OCI-LY7 (cell line): ENCODE data around the gene GABARAPL2. TPM values are rescaled to one million over a fixed set of nuclear protein-coding genes. Genes with fewer than 3 reads are reported as not detected.

Source experiments
- BruUV-seq: library from RNA; stranded (reverse); fragments of 400-500 nt; replicated peaks from 2 replicates; lab custom pipeline; 2021; lab: Mats Ljungman, UMichigan
- CTCF ChIA-PET: fragments of 300-600 bp; sonication (Branson Sonifier 250); formaldehyde crosslinking; loops from one replicate; lab custom pipeline; 2022; ENCODE audit warnings: antibody characterized with exemption; ENCODE audit not compliant: unreplicated experiment; lab: Charles Lee
- POLR2A ChIA-PET: fragments of 300-600 bp; sonication (Branson Sonifier 250); formaldehyde crosslinking; loops from one replicate; lab custom pipeline; 2022; ENCODE audit warnings: antibody characterized with exemption; lab: Charles Lee
- DNase-seq: peaks from one replicate; pipeline ENCODE4 v3.0.0-alpha.2; 2015; ENCODE audit warnings: low spot score
- H2AFZ ChIP-seq: fragments of 200-600 bp; sonication (generic), shearing (Covaris generic); 2 replicates; pipeline ENCODE4 v1.6.1; 2014; ENCODE audit warnings: mild to moderate bottlenecking, antibody characterized with exemption, low read length, moderate library complexity
- H3K27ac ChIP-seq: fragments of 200-600 bp; sonication (generic); 2 replicates; pipeline ENCODE4 v1.5.1; 2014; ENCODE audit warnings: mixed run types, low read depth, mild to moderate bottlenecking, moderate library complexity, low read length, inconsistent platforms; ENCODE audit not compliant: poor library complexity, severe bottlenecking
- H3K36me3 ChIP-seq: fragments of 200-600 bp; sonication (generic); 2 replicates; pipeline ENCODE4 v1.6.1; 2014; ENCODE audit warnings: mild to moderate bottlenecking, antibody characterized with exemption, low read length, moderate library complexity, mixed read lengths; ENCODE audit not compliant: insufficient read depth
- H3K4me1 ChIP-seq: fragments of 200-600 bp; sonication (generic); 2 replicates; pipeline ENCODE4 v1.5.1; 2014; ENCODE audit warnings: mild to moderate bottlenecking, low read length; ENCODE audit not compliant: insufficient read depth, poor library complexity, severe bottlenecking
- H3K4me2 ChIP-seq: fragments of 200-600 bp; sonication (generic); 2 replicates; pipeline ENCODE4 v1.6.1; 2014; ENCODE audit warnings: mild to moderate bottlenecking, low read length
- H3K4me3 ChIP-seq: fragments of 200-600 bp; sonication (generic); 2 replicates; pipeline ENCODE4 v1.5.1; 2014; ENCODE audit warnings: mild to moderate bottlenecking, low read depth, low read length; ENCODE audit not compliant: poor library complexity, severe bottlenecking
- H3K79me2 ChIP-seq: fragments of 200-600 bp; sonication (generic); 2 replicates; pipeline ENCODE4 v1.6.1; 2016; ENCODE audit warnings: low read depth, mild to moderate bottlenecking, low read length, moderate library complexity, mixed read lengths; ENCODE audit not compliant: insufficient read depth
- H3K9me2 ChIP-seq: fragments of 200-600 bp; sonication (generic); 2 replicates; pipeline ENCODE4 v1.6.1; 2016; ENCODE audit warnings: mild to moderate bottlenecking, low read length, mixed read lengths; ENCODE audit not compliant: insufficient read depth
- H3K9me3 ChIP-seq: fragments of 200-600 bp; sonication (generic); 2 replicates; pipeline ENCODE4 v1.6.1; 2014; ENCODE audit warnings: mild to moderate bottlenecking, mixed run types, low read length, mixed read lengths
- H4K20me1 ChIP-seq: fragments of 200-600 bp; sonication (generic); 2 replicates; pipeline ENCODE4 v1.6.1; 2014; ENCODE audit warnings: mild to moderate bottlenecking, antibody characterized with exemption, low read length, moderate library complexity, mixed read lengths; ENCODE audit not compliant: insufficient read depth
- EZH2phosphoT487 ChIP-seq: fragments of 200-600 bp; sonication (generic); IDR thresholded peaks from 2 replicates; pipeline ENCODE4 v1.6.1; 2018; ENCODE audit warnings: low read depth, borderline replicate concordance, mild to moderate bottlenecking, mixed run types, antibody characterized with exemption, low read length, moderate library complexity, mixed read lengths
- intact Hi-C: fragments of 100-400 bp; cut with micrococcal nuclease; formaldehyde crosslinking; loops from one replicate; pipeline ENCODE4 v1.10.0; 2022; ENCODE audit not compliant: unreplicated experiment
- total RNA-seq, 2 experiments: library from RNA; depleted of rRNA in 1 of 2; stranded (reverse); fragments of >200 nt in 1 of 2; shearing (Covaris generic) in 1 of 2; gene quantifications; 2 replicates each; pipeline ENCODE4 v1.2.3, GENCODE V29; 2014 to 2022
- TF ChIP-seq, protein P1 (sequence below): fragments of 200-600 bp; sonication (generic); conservative IDR thresholded peaks from 2 replicates; pipeline ENCODE4 v1.5.1; 2014; ENCODE audit warnings: mild to moderate bottlenecking, antibody characterized with exemption, low read length, moderate library complexity, mixed read lengths

Gene GABARAPL2
- total RNA-seq, 2 experiments from 2014 or later, result 57.7 to 93.5 TPM

DNA sequence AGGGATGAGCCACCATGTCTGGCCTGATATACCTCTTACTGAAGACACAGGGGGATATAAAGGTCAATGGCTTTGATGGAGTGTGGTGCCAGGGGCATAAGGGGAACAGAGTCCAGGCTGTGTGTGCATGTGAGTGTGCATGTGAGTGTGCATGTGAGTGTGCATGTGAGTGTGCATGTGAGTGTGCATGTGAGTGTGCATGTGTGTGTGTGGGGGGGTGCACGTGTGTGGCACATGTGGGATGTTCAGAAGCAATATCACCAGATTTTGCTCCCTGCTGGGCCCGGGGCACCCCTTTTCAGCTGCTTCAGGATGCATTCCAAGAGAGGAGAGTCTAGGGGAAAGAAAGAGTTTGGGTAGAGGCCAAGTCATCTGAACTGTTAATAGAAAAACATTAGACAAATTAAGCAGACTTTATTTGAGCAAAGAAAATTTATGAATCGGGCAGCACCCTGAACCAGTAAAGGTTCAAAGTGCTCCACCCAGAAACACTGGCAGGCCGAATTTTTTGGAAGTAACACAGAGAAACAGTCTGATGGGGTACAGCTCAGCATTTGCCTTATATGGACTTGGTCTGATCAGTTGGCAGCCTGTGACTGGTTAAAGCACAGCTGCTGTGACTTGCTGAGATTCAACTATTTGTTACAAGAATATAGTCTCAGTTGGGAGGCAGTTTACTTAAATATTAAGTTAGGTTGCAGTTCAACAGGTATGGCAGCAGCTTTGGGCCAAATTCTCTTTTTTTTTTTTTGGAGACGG is 40.0 kb upstream of the GABARAPL2 start:
- Histone ChIP-seq H3K27ac (no peak overlapping the region), H2AFZ (no peak overlapping the region), H3K4me2 (no peak overlapping the region), H3K9me3 (no peaks in the 10 kb centered on the region), H4K20me1 (no peaks in the 10 kb centered on the region), H3K79me2 (no peaks in the 10 kb centered on the region), H3K4me1 (no peaks in the 10 kb centered on the region), H3K36me3 (no peaks in the 10 kb centered on the region), H3K4me3 (no peak overlapping the region), H3K9me2 (no peaks in the 10 kb centered on the region)
- intact Hi-C loops, result no loop called here
- CTCF ChIA-PET, result interaction anchor here (0.9 kb wide), 1 partner anchor 9 kb away, joined by 5 read pairs; no protein-coding TSS in a partner anchor
- DNase-seq, result no peak
- POLR2A ChIA-PET, result interaction anchor here (0.6 kb wide), 1 partner anchor 9 kb away, joined by 4 read pairs; no protein-coding TSS in a partner anchor
- no TSS peak for BruUV-seq
- TF ChIP-seq, protein P1, sequence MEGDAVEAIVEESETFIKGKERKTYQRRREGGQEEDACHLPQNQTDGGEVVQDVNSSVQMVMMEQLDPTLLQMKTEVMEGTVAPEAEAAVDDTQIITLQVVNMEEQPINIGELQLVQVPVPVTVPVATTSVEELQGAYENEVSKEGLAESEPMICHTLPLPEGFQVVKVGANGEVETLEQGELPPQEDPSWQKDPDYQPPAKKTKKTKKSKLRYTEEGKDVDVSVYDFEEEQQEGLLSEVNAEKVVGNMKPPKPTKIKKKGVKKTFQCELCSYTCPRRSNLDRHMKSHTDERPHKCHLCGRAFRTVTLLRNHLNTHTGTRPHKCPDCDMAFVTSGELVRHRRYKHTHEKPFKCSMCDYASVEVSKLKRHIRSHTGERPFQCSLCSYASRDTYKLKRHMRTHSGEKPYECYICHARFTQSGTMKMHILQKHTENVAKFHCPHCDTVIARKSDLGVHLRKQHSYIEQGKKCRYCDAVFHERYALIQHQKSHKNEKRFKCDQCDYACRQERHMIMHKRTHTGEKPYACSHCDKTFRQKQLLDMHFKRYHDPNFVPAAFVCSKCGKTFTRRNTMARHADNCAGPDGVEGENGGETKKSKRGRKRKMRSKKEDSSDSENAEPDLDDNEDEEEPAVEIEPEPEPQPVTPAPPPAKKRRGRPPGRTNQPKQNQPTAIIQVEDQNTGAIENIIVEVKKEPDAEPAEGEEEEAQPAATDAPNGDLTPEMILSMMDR, result no peak
- TF ChIP-seq EZH2phosphoT487, result no peak

DNA sequence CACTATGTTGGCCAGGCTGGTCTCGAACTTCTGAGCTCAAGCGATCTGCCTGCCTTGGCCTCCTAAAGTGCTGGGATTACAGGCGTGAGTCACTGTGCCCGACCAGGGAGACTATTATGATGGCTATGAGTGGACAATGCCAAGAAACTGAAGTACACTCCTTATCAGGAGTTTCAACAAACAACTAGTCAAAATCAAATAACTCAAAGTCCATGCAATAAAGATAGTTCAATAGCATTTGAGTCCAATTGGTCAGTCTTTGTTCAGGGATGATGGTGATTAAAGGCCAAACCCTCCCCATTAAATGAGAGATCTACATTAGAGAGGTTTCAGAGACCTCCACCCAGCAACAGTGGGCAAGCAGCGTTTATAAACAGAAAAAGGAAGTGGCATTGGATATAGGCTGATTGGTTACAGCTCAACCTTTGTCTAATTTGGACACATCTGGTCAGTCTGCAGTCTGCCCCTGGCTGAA is 38.3 kb upstream of the GABARAPL2 start:
- H3K4me1 ChIP-seq, result no peaks in the 10 kb centered on the region
- H3K36me3 ChIP-seq, result no peaks in the 10 kb centered on the region
- CTCF ChIA-PET, result no interaction called here
- no peak overlapping the region for H3K4me2 ChIP-seq
- POLR2A ChIA-PET, result interaction anchor here (0.6 kb wide), 1 partner anchor 65 kb away, joined by 3 read pairs; no protein-coding TSS in a partner anchor
- H4K20me1 ChIP-seq, result no peaks in the 10 kb centered on the region
- no peak overlapping the region for H2AFZ ChIP-seq
- TF ChIP-seq, protein P1, result no peak
- no peak for TF ChIP-seq EZH2phosphoT487
- DNase-seq, result no peak
- BruUV-seq, result no TSS peak
- no peaks in the 10 kb centered on the region for H3K9me2 ChIP-seq
- no peaks in the 10 kb centered on the region for H3K9me3 ChIP-seq
- no peak overlapping the region for H3K27ac ChIP-seq
- H3K4me3 ChIP-seq, result no peak overlapping the region
- intact Hi-C loops, result no loop called here
- H3K79me2 ChIP-seq, result no peaks in the 10 kb centered on the region
